K562 (cell line): ENCODE data around the gene ZNF366. TPM values are rescaled to one million over a fixed set of nuclear protein-coding genes. Genes with fewer than 3 reads are reported as not detected.

ENCODE experiments used
- ATAC-seq: fragments of 200-7000 bp; cut with Tn5 transposase; 3 replicates; pipeline ENCODE4 v1.9.1; 2020; ENCODE audit warnings: moderate library complexity
- BruUV-seq: library from RNA; stranded (reverse); fragments of 400-500 nt; replicated peaks from 2 replicates; lab custom pipeline; 2021; lab: Mats Ljungman, UMichigan
- CTCF ChIA-PET: fragments of 300-600 bp; formaldehyde crosslinking; extraction: SDS; loops from one replicate; lab custom pipeline; 2021; ENCODE audit warnings: low intra/inter-chr PET ratio; lab: Yijun Ruan, JAX
- POLR2A ChIA-PET: fragments of 300-600, 350-650 bp; sonication (Branson Sonifier 250); formaldehyde crosslinking; extraction: SDS; loops from one replicate; lab custom pipeline; 2021; ENCODE audit warnings: antibody characterized with exemption, inconsistent platforms; lab: Yijun Ruan, JAX
- DNase-seq, 4 experiments: peaks; one replicate each; pipeline versions ENCODE4 v3.0.0 to v3.0.0-alpha.2; 2011 to 2018; ENCODE audit warnings: low spot score in 3 of 4, mixed read lengths in 3 of 4; ENCODE audit errors: extremely low read depth in 1 of 4
- FAIRE-seq: peaks from 2 replicates; lab custom pipeline; 2011; peaks lifted over from hg19 to GRCh38; lab: Jason Lieb, UNC
- H2AFZ ChIP-seq: 2 replicates; pipeline ENCODE4 v1.6.0; 2011; ENCODE audit warnings: low read depth, low read length, control low read depth, inconsistent platforms
- H3K27ac ChIP-seq: fragments of 200-600 bp; 3 replicates; pipeline ENCODE4 v1.8.0; 2011; ENCODE audit warnings: low read depth, mild to moderate bottlenecking, control low read depth, inconsistent platforms, low read length, moderate library complexity, mixed read lengths; ENCODE audit errors: extremely low read depth
- H3K27me3 ChIP-seq, 2 experiments: fragments of 300-600 bp in 1 of 2; 2 replicates in 1 of 2; 3 replicates in 1 of 2; pipeline versions ENCODE4 v1.6.0 to v1.8.0; 2011; ENCODE audit warnings: inconsistent platforms in 2 of 2, low read length in 2 of 2, mild to moderate bottlenecking in 1 of 2, mixed read lengths in 1 of 2, moderate library complexity in 1 of 2; ENCODE audit not compliant: control insufficient read depth in 2 of 2, insufficient read depth in 2 of 2
- H3K36me3 ChIP-seq: fragments of 300-600 bp; 3 replicates; pipeline ENCODE4 v1.8.0; 2011; ENCODE audit warnings: mild to moderate bottlenecking, low read length, inconsistent platforms; ENCODE audit not compliant: control insufficient read depth, insufficient read depth
- H3K4me1 ChIP-seq, 2 experiments: fragments of 200-600 bp in 1 of 2; replicated peaks in 1 of 2; 2 replicates in 1 of 2; 3 replicates in 1 of 2; pipeline versions ENCODE4 v1.5.1 to v1.8.0; 2011; ENCODE audit warnings: inconsistent platforms in 2 of 2, low read length in 2 of 2, mild to moderate bottlenecking in 1 of 2, mixed read lengths in 1 of 2, moderate library complexity in 1 of 2; ENCODE audit not compliant: control insufficient read depth in 2 of 2, insufficient read depth in 2 of 2
- H3K4me2 ChIP-seq: 2 replicates; pipeline ENCODE4 v1.6.1; 2011; ENCODE audit warnings: low read length, control low read depth, inconsistent platforms, mixed read lengths; ENCODE audit not compliant: insufficient read depth
- H3K4me3 ChIP-seq: fragments of 200-600 bp; sonication (generic), shearing (Covaris generic); 2 replicates; pipeline ENCODE4 v1.5.1; 2016; ENCODE audit warnings: control low read depth, inconsistent platforms
- H3K79me2 ChIP-seq: fragments of 200-600 bp; 3 replicates; pipeline ENCODE4 v1.8.0; 2011; ENCODE audit warnings: low read length, inconsistent platforms; ENCODE audit not compliant: control insufficient read depth, insufficient read depth
- H3K9ac ChIP-seq, 2 experiments: 2 replicates each; pipeline versions ENCODE4 v1.6.0 to v1.6.1; 2011; ENCODE audit warnings: low read depth in 2 of 2, low read length in 2 of 2, control low read depth in 1 of 2, inconsistent platforms in 1 of 2, mild to moderate bottlenecking in 1 of 2, mixed read lengths in 1 of 2; ENCODE audit not compliant: insufficient read depth in 1 of 2
- H3K9me1 ChIP-seq: one replicate; pipeline ENCODE4 v1.6.0; 2011; ENCODE audit warnings: inconsistent platforms, mild to moderate bottlenecking, low read length, moderate library complexity; ENCODE audit not compliant: control insufficient read depth, insufficient read depth
- H3K9me3 ChIP-seq: replicated peaks from 2 replicates; pipeline ENCODE4 v1.5.1; 2011; ENCODE audit warnings: low read depth, low read length, inconsistent platforms; ENCODE audit not compliant: control insufficient read depth, insufficient read depth
- H4K20me1 ChIP-seq: replicated peaks from 2 replicates; pipeline ENCODE4 v1.6.1; 2011; ENCODE audit warnings: low read length, inconsistent platforms, mixed read lengths; ENCODE audit not compliant: control insufficient read depth, insufficient read depth
- FOXK2 ChIP-seq, 2 experiments: fragments of 450-650 bp; IDR thresholded peaks in 1 of 2; conservative IDR thresholded peaks in 1 of 2; 2 replicates each; pipeline ENCODE4 v1.6.1; 2016; ENCODE audit warnings: low read depth in 2 of 2, mild to moderate bottlenecking in 1 of 2
- MEIS2 ChIP-seq: fragments of 450-650 bp; IDR thresholded peaks from 2 replicates; pipeline ENCODE4 v1.6.1; 2014; ENCODE audit warnings: mild to moderate bottlenecking; ENCODE audit not compliant: partially characterized antibody
- MTA2 ChIP-seq: fragments of 450-650 bp; IDR thresholded peaks from 2 replicates; pipeline ENCODE4 v1.6.1; 2016; ENCODE audit warnings: low read depth
- PKNOX1 ChIP-seq: fragments of 450-650 bp; IDR thresholded peaks from 2 replicates; pipeline ENCODE4 v1.6.1; 2016
- POU5F1 ChIP-seq: fragments of 150-350 bp; IDR thresholded peaks from 2 replicates; pipeline ENCODE4 v1.6.1; 2014; ENCODE audit warnings: borderline replicate concordance, low read length, low read depth, mild to moderate bottlenecking; ENCODE audit not compliant: partially characterized antibody
- YY1 ChIP-seq, 3 experiments: IDR thresholded peaks; 2 replicates each; pipeline ENCODE4 v1.6.1; 2011; ENCODE audit warnings: low read length in 2 of 3, mild to moderate bottlenecking in 2 of 3, moderate library complexity in 2 of 3, borderline replicate concordance in 1 of 3, control low read depth in 1 of 3, low read depth in 1 of 3; ENCODE audit not compliant: insufficient read depth in 3 of 3, insufficient replicate concordance in 2 of 3, control insufficient read depth in 1 of 3, insufficient read length in 1 of 3; ENCODE audit errors: extremely low read depth in 1 of 3
- WGBS: fragments of 100-300 bp; shearing (Covaris generic); methylation state at CpG from one replicate; pipeline ENCODE4 v1.1.6; 2016; ENCODE audit warnings: low coverage, mixed read lengths; ENCODE audit not compliant: insufficient coverage; ENCODE audit errors: missing lambda C conversion rate; 5-methylcytosine and 5-hydroxymethylcytosine counted together
- in situ Hi-C: fragments of 300-500 bp; cut with MboI; formaldehyde crosslinking; loops from 4 replicates; pipeline ENCODE4 v1.15.0; 2018; ENCODE audit warnings: inconsistent platforms, mixed read lengths
- intact Hi-C: fragments of 100-400 bp; cut with micrococcal nuclease; formaldehyde crosslinking; loops from 2 replicates; pipeline ENCODE4 v1.14.2; 2022
- polyA plus RNA-seq, 8 experiments: library from polyadenylated mRNA; depleted of rRNA in 4 of 8; stranded (reverse) in 5 of 8; unstranded in 3 of 8; fragments of >200 nt; fragmentation: Nextera tagmentation in 2 of 8; fragmentation: Illumina TruSeq in 1 of 8; extraction: Ambion mirVana in 2 of 8; extraction: Trizol in 1 of 8; gene quantifications; 2 replicates each; pipeline versions ENCODE4 v1.2.1 to v1.2.3, GENCODE V29; 2011 to 2014; ENCODE audit warnings: inconsistent platforms in 1 of 8, missing spikeins in 1 of 8
- total RNA-seq, 7 experiments: library from RNA; depleted of rRNA in 6 of 7; stranded (reverse); fragments of >200 nt in 6 of 7; fragmentation: Illumina TruSeq in 2 of 7; extraction: Trizol in 2 of 7; gene quantifications; 2 replicates each; pipeline versions ENCODE4 v1.2.1 to v1.2.3, GENCODE V29; 2011 to 2021; ENCODE audit warnings: low replicate concordance in 1 of 7
- TF ChIP-seq, protein P1 (sequence below): fragments of 200-800 bp; sonication (Bioruptor generic); IDR thresholded peaks from 2 replicates; pipeline ENCODE4 v1.6.1; 2017; ENCODE audit warnings: missing genetic modification characterization, missing compliant biosample characterization
- TF ChIP-seq, protein P2 (sequence below): fragments of 450-650 bp; formaldehyde crosslinking; IDR thresholded peaks from 2 replicates; pipeline ENCODE4 v1.4.0; 2022; ENCODE audit warnings: mild to moderate bottlenecking, moderate library complexity

The ZNF366 gene
- total and polyA plus RNA-seq, 9 of the 15 experiments (the other 6 are each of a cell fraction or from before 2014, with no cell fraction given): not detected

- peak overlapping the region; percentile 58 for H3K4me2 ChIP-seq
- POLR2A ChIA-PET: interaction anchor here (0.8 to 1.4 kb wide), 3 partner anchors 10 to 430 kb away, joined by 3 to 6 read pairs (median 3); no protein-coding TSS in a partner anchor
- FAIRE-seq: no peak
- in situ Hi-C loops: no loop called here
- H3K27me3 ChIP-seq: no peaks in the 10 kb centered on the region
- ATAC-seq: peak; percentile 73
- intact Hi-C loops: no loop called here
- peak overlapping the region; percentile 20 to 59; a peak in 1 of 4 replicates for H3K9ac ChIP-seq
- no peaks in the 10 kb centered on the region for H3K9me1 ChIP-seq
- peak overlapping the region; percentile 56; the same call in 2 of the 3 replicates for H3K27ac ChIP-seq
- no peak overlapping the region for H3K4me3 ChIP-seq
- H3K9me3 ChIP-seq: 0 out of 2 replicates have a peak, but pooled peaks cover 3% of the 10 kb centered on the region
- no peaks in the 10 kb centered on the region for H4K20me1 ChIP-seq
- no peaks in the 10 kb centered on the region for H3K79me2 ChIP-seq
- peaks cover 11 to 15% of the 10 kb centered on the region in 2 experiments; a peak in 4 of 5 replicates for H3K4me1 ChIP-seq
- no peaks in the 10 kb centered on the region for H3K36me3 ChIP-seq
- CTCF ChIA-PET: no interaction called here
- WGBS: 21% methylated on average over 6 of the region's 7 CpGs
- H2AFZ ChIP-seq: peak overlapping the region; percentile 87
- peak in 1 of 4 experiments; percentile 14 for DNase-seq
- no TSS peak for BruUV-seq
- TF ChIP-seq MEIS2: peak; percentile 14
- no peak for TF ChIP-seq POU5F1
- TF ChIP-seq PKNOX1: peak; percentile 55
- TF ChIP-seq, protein P1, sequence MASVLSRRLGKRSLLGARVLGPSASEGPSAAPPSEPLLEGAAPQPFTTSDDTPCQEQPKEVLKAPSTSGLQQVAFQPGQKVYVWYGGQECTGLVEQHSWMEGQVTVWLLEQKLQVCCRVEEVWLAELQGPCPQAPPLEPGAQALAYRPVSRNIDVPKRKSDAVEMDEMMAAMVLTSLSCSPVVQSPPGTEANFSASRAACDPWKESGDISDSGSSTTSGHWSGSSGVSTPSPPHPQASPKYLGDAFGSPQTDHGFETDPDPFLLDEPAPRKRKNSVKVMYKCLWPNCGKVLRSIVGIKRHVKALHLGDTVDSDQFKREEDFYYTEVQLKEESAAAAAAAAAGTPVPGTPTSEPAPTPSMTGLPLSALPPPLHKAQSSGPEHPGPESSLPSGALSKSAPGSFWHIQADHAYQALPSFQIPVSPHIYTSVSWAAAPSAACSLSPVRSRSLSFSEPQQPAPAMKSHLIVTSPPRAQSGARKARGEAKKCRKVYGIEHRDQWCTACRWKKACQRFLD (CRISPR knock-in tag): 0 out of 2 replicates have a peak, but pooled peaks have one; percentile 28
- no peak for TF ChIP-seq FOXK2 (conservative IDR thresholded peaks at IDR 0.05 in 1 of 2, IDR thresholded peaks at IDR 0.05 in 1 of 2; ENCODE audit: low read depth in 2 of 2)
- TF ChIP-seq, protein P2, sequence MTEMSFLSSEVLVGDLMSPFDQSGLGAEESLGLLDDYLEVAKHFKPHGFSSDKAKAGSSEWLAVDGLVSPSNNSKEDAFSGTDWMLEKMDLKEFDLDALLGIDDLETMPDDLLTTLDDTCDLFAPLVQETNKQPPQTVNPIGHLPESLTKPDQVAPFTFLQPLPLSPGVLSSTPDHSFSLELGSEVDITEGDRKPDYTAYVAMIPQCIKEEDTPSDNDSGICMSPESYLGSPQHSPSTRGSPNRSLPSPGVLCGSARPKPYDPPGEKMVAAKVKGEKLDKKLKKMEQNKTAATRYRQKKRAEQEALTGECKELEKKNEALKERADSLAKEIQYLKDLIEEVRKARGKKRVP: no peak
- TF ChIP-seq MTA2: no peak
- TF ChIP-seq YY1 (IDR thresholded peaks at IDR 0.05; ENCODE audit: borderline replicate concordance in 1 of 3, control insufficient read depth in 1 of 3, extremely low read depth in 1 of 3, insufficient read depth in 3 of 3, insufficient read length in 1 of 3, insufficient replicate concordance in 2 of 3, low read depth in 1 of 3, low read length in 2 of 3): peak in 1 of 3 experiments; percentile 15
Measured at GRCh38 chr5:72541501-72542225, 34.5 kb upstream of the ZNF366 start.
